HUDEP-2 (cell line): ENCODE results near the gene MAMDC4.
"Not testable (repeated sequence)": the region's sequence is repeated elsewhere in the genome, so short reads cannot be mapped to it uniquely, and the experiment has no call there.

Experiments
- DNase-seq, 76 experiments: peaks; one replicate each; lab custom pipeline; 2025; ENCODE audit not compliant: unreplicated experiment in 76 of 76; lab: John Stamatoyannopoulos, UW

Gene MAMDC4

DNA sequence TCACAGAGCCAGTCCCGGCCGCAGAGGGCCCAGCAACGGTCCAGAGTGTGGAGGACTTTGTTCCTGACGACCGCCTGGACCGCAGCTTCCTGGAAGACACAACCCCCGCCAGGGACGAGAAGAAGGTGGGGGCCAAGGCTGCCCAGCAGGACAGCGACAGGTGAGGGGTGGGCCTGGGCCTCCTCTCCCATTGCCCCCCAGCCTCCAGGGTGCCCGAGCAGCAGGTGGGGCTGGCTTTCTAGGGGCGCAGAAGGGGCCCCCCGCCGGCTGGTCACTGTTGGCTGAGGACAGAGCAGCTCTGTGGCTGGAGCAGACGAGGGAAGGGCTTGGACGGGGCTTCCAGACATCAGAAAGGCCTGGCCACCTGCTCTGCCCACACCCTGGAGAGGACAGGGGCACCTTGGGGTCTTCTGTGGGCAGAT lies 14.3 kb upstream of the MAMDC4 start:
- DNase-seq, result not testable (repeated sequence)

DNA sequence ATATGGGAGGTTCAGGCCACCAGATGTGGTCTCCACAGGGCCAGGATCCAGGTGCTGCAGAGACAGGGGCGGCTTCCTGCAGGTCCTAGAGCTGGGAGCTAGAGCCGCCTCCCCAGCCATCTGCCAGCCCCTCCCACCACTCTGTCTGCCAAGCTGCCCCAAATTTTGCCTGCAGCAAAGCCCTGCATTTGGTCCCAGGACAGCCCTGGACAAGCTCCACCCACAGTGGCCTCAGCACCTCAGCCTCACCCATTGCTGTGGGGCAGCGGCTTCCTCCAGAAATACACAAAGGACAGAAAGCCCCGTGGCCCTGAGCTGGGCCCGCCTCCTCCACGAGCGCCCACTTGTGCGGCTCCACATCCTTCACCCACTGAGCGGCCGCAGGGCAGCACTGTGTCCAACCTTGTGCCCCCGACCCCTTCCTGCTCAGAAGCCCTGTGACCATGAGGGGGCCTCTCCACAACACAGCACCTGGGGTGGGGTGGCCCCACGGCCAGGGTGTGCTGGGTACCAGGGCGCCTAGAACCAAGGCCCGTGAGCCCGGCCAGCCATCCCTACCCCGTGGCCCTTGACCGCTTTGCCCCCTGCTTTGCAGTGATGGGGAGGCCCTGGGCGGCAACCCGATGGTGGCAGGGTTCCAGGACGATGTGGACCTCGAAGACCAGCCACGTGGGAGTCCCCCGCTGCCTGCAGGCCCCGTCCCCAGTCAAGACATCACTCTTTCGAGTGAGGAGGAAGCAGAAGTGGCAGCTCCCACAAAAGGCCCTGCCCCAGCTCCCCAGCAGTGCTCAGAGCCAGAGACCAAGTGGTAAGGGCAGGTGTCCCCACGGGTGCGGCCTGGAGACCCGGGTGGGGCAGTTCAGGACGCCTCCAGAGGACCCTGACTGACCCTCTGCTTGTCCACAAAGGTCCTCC lies 13.6 kb upstream of the MAMDC4 start:
- DNase-seq, result peak in 3 of 76 experiments; percentile 11 to 25 (median 20)

DNA sequence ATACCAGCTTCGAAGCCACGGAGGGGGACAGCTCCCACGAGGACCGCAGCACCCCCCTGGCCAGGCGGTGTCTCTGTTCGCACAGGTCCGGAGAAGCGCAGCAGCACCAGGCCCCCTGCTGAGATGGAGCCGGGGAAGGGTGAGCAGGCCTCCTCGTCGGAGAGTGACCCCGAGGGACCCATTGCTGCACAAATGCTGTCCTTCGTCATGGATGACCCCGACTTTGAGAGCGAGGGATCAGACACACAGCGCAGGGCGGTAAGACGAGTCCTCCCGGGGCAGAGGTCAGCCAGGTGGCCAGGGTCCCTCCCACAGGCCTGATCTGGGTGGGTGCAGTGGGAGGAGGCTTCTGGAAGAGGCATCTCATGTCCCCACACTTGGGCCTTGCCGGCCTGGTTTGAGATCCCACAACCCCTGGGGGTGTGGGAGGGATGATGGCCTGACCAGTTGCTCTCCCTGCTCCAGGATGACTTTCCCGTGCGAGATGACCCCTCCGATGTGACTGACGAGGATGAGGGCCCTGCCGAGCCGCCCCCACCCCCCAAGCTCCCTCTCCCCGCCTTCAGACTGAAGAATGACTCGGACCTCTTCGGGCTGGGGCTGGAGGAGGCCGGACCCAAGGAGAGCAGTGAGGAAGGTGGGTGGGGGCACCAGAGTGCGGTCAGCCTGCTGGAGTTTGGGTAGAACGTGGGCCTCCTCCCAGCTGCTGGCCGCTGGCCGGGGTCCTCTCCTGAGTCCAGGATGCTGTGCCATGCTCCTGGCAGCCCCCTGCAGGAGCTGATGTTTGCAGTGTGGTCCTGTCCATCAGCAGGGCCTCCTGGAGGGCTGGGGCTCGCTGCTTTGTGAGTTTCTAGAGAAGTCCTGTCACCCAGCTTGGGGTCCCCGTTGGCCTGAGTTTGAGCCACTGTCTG lies 12.7 kb upstream of the MAMDC4 start:
- no peak for DNase-seq

DNA sequence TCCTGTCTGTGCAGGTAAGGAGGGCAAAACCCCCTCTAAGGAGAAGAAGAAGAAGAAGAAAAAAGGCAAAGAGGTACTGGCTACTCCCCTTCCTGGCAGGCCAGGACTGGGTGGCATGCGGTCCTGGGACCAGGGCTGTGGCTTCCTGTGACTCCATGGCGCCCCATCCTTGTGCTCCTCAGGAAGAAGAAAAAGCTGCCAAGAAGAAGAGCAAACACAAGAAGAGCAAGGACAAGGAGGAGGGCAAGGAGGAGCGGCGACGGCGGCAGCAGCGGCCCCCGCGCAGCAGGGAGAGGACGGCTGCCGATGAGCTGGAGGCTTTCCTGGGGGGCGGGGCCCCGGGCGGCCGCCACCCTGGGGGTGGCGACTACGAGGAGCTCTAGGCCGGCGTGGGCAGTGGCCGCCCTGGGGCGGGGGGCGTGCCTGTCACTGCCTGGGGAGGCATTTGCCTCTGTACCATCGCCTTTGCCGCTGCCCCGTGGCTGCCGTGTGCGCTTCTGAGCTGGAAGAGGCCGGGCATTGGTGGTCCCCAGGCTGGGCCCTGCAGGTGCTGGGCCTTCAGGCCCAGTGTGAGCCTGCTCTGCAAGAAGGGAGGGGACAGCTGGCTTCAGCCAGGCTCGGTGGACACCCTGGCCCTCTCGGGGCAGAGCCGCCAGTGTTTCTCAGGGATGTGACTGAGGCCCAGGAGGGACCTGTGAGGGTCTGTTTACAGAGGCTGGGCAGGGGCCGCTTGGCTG lies 11.8 kb upstream of the MAMDC4 start:
- peak in 6 of 76 experiments; percentile 14 to 37 (median 26) for DNase-seq

DNA sequence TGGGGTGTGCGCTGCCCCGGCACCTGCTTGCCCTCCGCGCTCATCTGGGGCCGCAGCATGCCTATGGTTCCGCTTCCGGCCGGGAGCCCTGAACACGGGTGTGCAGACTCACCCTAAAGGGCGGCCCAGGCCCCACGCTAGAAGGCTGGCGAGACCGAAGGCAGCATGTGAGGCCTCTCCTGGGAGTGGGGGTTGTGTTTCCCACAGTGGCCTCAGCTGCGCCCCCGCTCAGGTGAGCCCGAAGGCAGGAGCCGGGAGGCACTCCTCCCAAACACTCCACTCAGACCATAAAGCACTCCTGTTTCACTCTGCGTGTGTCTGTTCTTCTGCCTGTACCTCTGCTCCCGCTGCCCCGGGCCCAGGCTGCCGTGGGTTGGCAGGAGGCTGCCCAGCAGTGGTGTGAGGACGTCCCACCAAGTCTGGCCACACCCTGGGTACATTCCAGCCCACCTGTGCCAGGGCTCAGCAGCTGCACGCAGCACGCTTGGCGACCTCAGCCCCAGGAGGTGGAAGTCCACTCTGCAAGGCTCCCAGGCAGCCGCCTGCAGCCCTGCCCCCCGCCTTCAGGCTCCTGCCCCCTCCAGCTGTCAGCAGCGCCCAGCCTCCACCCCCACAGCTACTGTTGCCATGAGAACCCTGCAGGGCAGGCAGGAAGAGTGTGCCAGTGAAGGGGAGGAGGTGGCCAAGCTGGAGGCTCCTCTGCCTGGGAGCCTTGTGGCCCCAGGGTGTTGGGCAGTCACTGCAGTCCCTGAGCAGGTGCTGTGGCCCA lies 11.1 kb upstream of the MAMDC4 start:
- DNase-seq, result peak in 63 of 76 experiments; percentile 9 to 86 (median 54)

DNA sequence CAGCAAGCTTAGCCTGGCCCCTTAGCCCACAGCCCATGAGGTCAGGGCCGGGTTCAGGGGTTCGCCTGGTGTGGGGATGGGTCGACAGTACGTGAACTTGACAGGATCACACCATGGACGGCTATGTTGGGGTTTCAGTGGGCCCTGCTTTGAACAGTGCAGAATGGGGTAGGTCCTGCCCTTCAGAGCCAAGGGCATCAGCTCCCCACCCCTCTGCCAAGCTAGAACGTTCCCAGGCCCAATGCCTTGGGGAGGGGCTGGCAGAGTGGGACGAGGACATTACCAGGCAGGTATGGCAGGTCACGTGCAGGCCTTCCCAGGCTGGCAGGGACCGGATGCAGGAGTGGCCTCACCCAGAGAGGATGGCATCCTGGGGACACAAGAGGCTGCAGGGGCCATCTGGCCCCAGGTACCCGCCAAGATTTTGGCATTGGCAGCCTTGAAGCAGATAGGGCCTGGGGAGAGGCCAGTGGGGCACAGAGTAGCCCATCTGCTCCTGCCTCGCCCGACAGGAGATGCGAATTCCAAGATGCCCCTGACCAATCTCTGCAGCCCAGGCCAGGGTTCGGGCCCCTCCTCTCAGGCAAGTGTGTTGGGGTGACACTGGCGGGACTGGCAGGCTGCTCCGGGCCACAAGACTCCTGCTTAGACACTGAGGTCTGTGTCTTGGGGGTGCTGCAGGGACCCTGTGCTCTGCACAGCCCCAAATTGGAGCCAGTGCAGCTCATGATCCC lies 10.3 kb upstream of the MAMDC4 start:
- peak in 1 of 76 experiments; percentile 32 for DNase-seq

DNA sequence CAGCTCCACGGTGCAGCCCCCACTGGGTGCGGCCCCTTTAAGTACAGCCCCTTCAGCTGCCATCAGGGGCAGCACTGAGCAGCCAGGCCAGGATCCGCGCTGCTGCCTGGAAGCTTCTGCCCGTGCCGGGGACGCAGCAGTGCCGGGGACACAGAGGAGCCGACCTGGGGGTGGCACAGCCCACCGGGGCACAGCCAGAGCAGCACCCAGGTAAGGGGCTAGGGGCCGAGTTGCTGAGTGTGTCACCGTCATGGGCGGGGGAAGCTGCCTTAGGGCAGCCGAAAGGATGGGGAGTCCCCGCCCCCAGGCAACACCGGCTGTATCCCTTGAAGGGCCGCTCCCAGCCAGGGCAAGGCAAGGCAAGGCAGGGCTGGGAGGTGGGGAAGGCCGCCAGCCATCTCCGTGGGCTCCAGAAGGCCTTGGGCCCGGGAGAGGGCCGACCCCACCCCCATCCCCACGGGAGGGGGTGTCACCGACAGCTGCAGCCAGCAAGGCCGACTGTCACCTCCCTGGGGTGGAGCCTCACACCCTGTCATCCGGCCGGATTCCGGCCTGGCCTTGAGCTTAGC lies 9.7 kb upstream of the MAMDC4 start, which contains the start of gene AJM1:
AJM1 (plus strand) TSS at position 99 of the 569 bp plus-strand sequence. CDS start 1,937 bp downstream, outside the sequence.
- peak in 70 of 76 experiments; percentile 12 to 82 (median 59) for DNase-seq

DNA sequence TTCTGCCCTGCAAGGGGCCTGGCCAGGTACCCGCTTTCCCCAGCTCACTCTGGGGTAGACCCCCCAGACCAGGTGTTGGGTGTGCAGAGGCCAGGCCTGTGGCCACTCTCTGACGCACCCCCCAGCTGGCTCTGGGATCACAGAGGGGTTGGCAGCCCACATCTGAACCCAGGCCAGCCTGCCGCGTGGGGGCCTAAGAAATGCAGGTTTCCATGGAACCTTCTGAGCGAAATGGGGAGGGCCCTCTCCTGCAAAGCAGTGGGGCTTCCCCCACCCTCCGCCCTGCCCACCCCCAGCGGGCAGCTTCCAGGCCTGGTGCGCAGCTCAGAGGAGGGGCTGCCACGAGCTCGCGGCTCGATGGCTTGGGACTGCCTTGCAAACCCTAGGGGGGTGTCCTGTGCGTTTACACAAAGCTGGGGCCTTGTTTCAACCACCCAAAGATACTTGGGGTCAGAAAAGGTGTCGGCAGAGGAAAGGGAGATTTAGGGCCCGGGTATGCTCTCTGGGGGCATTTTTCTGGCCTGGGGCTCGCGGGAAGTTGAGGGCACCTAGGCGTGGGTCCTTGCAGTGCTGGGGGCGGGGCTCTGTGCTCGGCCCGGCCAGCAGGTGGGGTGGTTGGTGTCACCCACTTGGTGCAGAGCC lies 8.9 kb upstream of the MAMDC4 start:
- not testable (repeated sequence) for DNase-seq

DNA sequence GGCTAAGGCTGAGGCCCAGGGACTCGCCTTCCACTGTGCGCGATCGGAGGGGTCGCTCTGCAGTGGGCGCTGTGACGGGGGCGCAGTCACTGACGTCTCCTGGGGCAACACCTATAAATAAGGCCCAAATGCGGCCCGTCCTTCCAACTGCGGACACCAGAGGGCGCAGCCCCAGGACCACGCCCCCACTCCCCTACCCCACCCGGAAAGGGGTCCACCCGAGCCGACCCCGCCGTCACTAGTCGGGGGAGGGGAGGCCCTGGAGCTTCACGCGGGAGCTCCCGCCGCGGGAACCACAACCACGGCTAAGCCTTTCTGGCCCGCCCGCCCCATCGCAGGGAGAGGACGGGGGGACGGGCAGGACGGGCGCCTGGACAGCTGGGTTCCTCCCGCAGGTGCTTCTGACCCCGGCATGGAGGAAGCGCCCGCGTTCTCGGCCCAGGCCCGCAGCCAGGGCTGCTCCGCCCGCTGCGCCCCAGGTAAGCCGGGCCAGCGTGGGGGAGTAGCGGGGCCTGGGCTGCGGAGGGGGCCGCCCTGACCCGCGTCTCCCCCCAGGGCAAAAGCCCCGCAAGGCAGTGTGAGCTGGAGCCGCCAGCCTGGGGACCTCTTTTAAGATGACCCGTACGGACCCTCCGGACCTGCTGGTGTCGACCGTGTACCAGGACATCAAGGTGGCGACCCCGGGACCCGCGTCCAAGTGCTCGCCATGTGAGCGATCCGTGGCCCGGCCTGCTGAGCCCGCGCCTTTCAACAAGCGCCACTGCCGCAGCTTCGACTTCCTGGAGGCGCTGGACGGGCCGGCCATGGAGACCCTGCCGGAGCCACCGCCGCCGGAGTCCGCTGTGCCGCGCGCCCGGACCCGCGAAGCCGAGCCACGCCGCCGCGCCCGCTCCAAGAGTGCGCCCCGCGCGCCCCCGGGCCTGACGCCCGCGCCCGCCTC lies 8.1 kb upstream of the MAMDC4 start:
- DNase-seq, result peak in 24 of 76 experiments; percentile 5 to 41 (median 18)

DNA sequence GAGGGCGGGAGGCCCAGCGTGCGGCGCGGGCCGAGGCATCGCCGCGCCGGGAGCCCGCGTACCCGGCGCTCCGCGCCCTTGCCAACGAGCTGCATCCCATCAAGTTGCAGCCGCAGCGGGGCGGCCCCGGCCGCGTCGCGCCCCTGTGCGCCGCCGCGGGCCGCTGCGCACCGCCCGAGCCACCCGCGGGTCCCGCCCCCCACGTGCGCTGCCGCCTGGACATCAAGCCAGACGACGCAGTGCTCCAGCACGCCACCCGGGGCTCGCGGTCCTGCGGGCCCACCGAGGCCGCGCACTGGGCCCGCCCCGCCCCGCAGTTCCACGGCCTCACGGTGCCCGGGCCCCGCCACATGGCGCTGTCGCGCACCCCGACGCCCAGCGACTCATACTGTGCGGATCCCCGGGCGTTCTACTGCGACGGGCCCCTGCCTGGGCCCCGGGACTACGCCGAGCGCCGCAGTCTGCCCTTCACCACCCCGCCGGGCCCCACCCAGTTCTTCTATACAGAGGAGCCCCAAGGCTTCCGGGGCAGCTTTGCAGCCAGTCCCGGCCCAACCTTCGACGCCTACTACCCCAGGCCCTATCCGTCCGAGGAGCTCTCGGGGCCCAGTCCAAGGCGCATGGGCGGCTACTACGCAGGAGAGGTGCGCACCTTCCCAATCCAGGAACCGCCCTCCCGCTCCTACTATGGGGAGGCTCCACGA lies 7.2 kb upstream of the MAMDC4 start:
- DNase-seq, result peak in 3 of 76 experiments; percentile 15 to 20 (median 18)

DNA sequence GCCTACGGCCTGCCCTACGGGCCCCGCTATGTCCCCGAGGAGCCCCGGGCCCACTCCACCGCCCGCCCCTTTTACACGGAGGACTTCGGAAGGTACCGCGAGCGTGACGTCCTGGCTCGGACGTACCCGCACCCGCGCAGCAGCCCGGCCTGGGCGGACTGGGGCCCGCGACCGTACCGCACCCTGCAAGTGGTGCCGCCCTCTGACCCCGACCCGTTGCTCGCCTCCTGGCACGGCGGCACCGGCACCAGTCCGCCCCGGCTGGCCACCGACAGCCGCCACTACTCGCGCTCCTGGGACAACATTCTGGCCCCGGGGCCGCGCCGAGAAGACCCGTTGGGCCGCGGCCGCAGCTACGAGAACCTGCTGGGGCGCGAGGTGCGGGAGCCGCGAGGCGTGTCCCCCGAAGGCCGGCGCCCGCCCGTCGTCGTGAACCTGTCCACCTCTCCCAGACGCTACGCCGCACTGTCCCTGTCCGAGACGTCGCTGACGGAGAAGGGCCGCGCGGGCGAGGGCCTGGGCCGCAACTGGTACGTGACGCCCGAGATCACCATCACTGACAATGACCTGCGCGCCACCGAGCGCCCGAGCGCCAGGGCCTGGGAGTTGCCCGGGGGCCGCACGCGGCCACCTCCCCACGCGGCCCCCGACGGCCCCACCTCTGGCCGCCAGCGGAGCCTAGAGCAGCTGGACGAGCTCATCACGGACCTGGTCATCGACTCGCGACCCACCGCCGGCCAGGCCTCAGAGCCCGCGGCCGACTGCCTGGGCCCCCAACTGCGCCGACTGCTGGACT lies 6.5 kb upstream of the MAMDC4 start:
- DNase-seq, result no peak

DNA sequence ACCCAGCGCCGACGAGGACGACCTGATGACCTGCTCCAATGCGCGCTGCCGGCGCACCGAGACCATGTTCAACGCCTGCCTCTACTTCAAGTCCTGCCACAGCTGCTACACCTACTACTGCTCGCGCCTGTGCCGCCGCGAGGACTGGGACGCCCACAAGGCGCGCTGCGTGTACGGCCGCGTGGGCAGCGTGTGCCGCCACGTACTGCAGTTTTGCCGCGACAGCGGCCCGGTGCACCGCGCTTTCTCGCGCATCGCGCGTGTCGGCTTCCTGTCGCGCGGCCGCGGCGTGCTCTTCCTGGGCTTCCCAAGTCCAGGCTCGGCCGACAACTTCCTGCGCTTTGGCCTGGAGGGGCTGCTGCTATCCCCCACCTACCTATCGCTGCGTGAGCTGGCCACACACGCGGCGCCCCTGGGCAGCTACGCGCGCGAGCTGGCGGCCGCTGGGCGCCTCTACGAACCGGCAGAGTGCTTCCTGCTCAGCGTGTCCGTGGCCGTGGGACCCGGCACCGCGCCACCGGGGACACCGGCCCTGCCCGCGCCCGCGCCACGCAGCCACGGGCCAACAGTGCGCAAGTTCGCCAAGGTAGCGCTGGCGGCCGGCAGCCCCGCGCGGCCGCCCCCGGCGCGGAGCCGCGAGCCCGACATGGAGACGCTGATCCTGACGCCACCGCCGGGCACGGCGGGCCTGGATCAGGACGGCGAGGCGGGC lies 5.6 kb upstream of the MAMDC4 start:
- peak in 1 of 76 experiments; percentile 22 for DNase-seq

DNA sequence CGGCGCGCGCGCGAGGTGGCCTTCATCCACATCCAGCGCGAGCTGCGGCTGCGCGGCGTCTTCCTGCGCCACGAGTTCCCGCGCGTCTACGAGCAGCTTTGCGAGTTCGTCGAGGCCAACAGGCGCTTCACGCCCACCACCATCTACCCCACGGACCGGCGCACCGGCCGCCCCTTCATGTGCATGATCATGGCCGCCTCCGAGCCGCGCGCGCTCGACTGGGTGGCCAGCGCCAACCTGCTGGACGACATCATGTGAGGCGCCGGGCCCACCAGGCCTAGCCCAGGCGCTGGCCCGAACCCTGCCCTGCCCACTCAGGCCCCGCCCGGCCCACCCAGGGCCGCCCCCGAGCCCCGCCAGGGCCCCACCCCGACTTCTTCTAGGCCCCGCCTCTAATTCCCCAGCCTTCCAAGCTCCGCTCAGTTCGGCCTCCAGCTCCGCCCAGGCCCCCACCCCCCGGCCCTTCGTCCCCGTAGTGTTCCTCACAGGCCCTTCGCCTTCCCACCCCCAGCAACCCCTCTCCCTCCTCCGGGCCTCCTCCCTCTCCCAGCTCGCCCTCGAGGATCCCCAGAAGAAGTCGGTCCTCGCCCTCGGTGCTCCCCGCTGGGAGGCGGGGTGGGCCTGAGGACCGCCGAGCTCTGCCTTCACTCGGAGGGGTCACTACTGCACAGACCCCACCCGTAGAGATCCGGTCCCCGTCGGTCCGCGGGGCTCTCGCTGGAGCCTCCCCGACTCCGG lies 4.9 kb upstream of the MAMDC4 start:
- peak in 71 of 76 experiments; percentile 8 to 90 (median 71) for DNase-seq

DNA sequence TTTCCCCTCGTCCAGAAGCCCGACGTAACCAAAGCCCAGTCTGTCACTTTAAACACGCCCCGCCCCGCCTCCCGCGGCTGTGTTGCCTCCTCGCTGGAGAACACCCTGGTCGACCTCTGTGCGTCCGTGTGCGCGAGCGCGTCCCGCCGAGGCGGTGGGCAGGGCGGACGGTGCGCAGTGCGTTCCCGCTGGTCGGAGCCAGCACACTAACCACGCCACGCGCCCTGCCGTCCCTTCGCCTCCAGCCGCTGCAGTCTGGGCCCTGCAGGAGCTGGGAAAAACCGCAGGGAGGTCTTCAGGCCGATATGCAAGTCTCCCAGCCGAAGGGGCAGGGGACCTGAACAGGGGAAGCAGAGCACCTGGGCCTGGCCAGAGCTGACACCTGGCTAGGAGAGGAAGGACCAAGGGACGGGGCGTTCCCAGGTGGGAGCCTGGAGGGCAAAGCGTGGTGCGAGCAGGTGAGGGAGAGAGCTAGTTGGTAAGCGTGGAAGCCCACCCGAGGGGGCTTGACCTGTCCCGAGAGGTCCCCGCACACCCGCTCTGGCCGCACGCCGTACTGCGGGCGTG lies 4.2 kb upstream of the MAMDC4 start:
- peak in 74 of 76 experiments; percentile 18 to 90 (median 79) for DNase-seq
